Glutamatergic neuron (in vitro differentiated cells): ENCODE results near the gene CFAP97. TPM values are rescaled to one million over a fixed set of nuclear protein-coding genes. Genes with fewer than 3 reads are reported as not detected.

ENCODE experiments used
- DNase-seq: peaks from one replicate; pipeline ENCODE4 v3.0.0; 2022
- H3K27ac Mint-ChIP-seq: one replicate; pipeline ENCODE4 v1.8.0; 2020; ENCODE audit warnings: mild to moderate bottlenecking, mixed read lengths, inconsistent platforms; ENCODE audit not compliant: unreplicated experiment
- H3K27me3 Mint-ChIP-seq: one replicate; pipeline ENCODE4 v1.8.0; 2020; ENCODE audit warnings: mild to moderate bottlenecking, moderate library complexity, mixed read lengths, inconsistent platforms; ENCODE audit not compliant: unreplicated experiment
- H3K36me3 Mint-ChIP-seq: one replicate; pipeline ENCODE4 v1.8.0; 2020; ENCODE audit warnings: mild to moderate bottlenecking, mixed read lengths, inconsistent platforms; ENCODE audit not compliant: unreplicated experiment
- H3K4me1 Mint-ChIP-seq: one replicate; pipeline ENCODE4 v1.8.0; 2020; ENCODE audit warnings: mild to moderate bottlenecking, low read depth, mixed read lengths, inconsistent platforms; ENCODE audit not compliant: unreplicated experiment
- H3K4me3 Mint-ChIP-seq: one replicate; pipeline ENCODE4 v1.8.0; 2020; ENCODE audit warnings: mild to moderate bottlenecking, mixed read lengths, inconsistent platforms; ENCODE audit not compliant: unreplicated experiment
- H3K9me3 Mint-ChIP-seq: one replicate; pipeline ENCODE4 v1.8.0; 2020; ENCODE audit warnings: mild to moderate bottlenecking, moderate library complexity, mixed read lengths, inconsistent platforms; ENCODE audit not compliant: unreplicated experiment
- total RNA-seq: library from RNA; stranded (reverse); fragmentation: NEBNext Ultra II Directional; extraction: Animal tissue kit (Norgen Biotek cat#: 25700); gene quantifications from one replicate; pipeline ENCODE4 v1.2.1, GENCODE V29; 2021; ENCODE audit not compliant: unreplicated experiment
- TF ChIP-seq, protein P1 (sequence below): fragments of 200-600 bp; sonication (generic); IDR thresholded peaks from one replicate; pipeline ENCODE4 v1.5.0; 2021; ENCODE audit not compliant: partially characterized antibody, unreplicated experiment

Gene CFAP97
- total RNA-seq, 1 donor from 2014 or later, result 28.4 TPM

GRCh38 chr4:185222598-185222997 lies 18.8 kb upstream of the CFAP97 start:
- Mint-ChIP-seq H3K27ac (no peak overlapping the region), H3K9me3 (peaks cover 2% of the 10 kb centered on the region), H3K4me1 (peaks cover 4% of the 10 kb centered on the region), H3K27me3 (no peaks in the 10 kb centered on the region), H3K4me3 (no peak overlapping the region), H3K36me3 (no peaks in the 10 kb centered on the region)
- TF ChIP-seq, protein P1, sequence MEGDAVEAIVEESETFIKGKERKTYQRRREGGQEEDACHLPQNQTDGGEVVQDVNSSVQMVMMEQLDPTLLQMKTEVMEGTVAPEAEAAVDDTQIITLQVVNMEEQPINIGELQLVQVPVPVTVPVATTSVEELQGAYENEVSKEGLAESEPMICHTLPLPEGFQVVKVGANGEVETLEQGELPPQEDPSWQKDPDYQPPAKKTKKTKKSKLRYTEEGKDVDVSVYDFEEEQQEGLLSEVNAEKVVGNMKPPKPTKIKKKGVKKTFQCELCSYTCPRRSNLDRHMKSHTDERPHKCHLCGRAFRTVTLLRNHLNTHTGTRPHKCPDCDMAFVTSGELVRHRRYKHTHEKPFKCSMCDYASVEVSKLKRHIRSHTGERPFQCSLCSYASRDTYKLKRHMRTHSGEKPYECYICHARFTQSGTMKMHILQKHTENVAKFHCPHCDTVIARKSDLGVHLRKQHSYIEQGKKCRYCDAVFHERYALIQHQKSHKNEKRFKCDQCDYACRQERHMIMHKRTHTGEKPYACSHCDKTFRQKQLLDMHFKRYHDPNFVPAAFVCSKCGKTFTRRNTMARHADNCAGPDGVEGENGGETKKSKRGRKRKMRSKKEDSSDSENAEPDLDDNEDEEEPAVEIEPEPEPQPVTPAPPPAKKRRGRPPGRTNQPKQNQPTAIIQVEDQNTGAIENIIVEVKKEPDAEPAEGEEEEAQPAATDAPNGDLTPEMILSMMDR, result no peak
- DNase-seq, result no peak

- H3K27me3 Mint-ChIP-seq, result no peaks in the 10 kb centered on the region
- peaks cover 2% of the 10 kb centered on the region for H3K9me3 Mint-ChIP-seq
- H3K4me1 Mint-ChIP-seq, result peaks cover 6% of the 10 kb centered on the region
- H3K27ac Mint-ChIP-seq, result no peak overlapping the region
- DNase-seq, result no peak
- no peak overlapping the region for H3K4me3 Mint-ChIP-seq
- TF ChIP-seq, protein P1, result no peak
- no peaks in the 10 kb centered on the region for H3K36me3 Mint-ChIP-seq
Observed at GRCh38 chr4:185221912-185222311, 18.1 kb upstream of the CFAP97 start.

DNA sequence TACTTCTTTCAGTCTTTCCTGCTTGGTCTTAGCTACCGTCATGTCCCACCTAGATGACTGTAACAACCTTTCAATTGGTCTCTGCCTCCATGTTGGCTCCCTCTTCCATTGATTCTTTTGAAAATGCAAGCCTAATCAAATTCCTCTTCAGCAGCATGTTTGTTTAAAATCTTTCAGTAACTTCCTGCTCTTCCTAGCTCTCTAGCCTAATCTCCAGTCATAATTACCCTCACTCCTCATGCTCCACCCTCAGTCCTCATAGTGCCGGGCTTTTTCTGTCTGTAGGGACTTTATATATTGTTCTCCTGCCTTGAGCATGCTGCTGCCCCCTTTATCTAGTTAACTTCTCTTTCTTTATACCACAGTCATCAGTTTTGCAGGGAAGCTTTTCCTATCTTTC lies 17.7 kb upstream of the CFAP97 start:
- TF ChIP-seq, protein P1, result no peak
- Mint-ChIP-seq H3K27ac (no peak overlapping the region), H3K4me1 (peaks cover 9% of the 10 kb centered on the region), H3K4me3 (peak overlapping the region; percentile 1), H3K9me3 (peaks cover 2% of the 10 kb centered on the region), H3K27me3 (no peaks in the 10 kb centered on the region), H3K36me3 (no peaks in the 10 kb centered on the region)
- no peak for DNase-seq

DNA sequence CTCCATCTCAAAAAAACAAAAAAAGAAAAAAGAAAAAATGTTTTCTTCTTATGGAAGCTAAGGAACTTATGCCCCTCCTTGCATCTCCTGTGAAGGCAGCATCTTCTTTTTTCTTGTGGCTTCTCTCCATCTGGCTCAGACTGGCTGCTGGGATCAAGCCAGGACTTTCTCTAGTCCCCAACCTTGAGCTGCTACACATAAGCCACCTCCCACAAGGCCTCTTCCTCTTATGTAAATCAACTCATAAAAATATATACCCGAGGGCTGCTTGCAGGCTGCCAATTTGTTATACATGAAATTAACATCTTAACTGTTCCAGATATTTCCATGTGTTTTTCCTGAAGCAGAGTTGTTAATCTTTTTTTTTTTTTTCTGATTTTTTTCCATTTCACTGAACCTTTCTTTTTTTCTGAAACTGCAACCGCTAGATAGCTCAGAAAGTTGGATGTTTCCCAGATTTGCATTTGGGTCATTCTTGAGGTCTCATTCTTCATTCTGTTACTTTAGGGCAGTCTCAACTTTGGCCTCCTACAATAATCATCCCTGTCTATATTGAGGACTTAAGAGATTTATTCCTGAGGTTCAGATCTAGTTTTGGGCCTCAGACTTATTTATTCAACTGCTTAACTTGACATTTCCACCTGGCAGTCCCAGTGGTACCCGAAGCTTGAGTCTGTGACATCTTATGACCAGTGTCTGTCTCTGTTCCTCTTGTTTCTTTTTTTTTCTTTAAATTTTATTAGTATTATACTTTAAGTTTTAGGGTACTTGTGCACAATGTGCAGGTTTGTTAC lies 15.9 kb upstream of the CFAP97 start:
- TF ChIP-seq, protein P1, result no peak
- H3K4me1 Mint-ChIP-seq, result peaks cover 4% of the 10 kb centered on the region

GRCh38 chr4:185218312-185218711 lies 14.5 kb upstream of the CFAP97 start:
- Mint-ChIP-seq H3K9me3 (peaks cover 3% of the 10 kb centered on the region), H3K27me3 (no peaks in the 10 kb centered on the region), H3K27ac (no peak overlapping the region), H3K4me3 (no peak overlapping the region), H3K36me3 (no peaks in the 10 kb centered on the region), H3K4me1 (peaks cover 7% of the 10 kb centered on the region)
- TF ChIP-seq, protein P1, result no peak
- no peak for DNase-seq

More for the DNA sequence above, 15.9 kb upstream of the CFAP97 start:
- no peak overlapping the region for H3K27ac Mint-ChIP-seq
- no peaks in the 10 kb centered on the region for H3K27me3 Mint-ChIP-seq
- no peaks in the 10 kb centered on the region for H3K36me3 Mint-ChIP-seq
- H3K9me3 Mint-ChIP-seq, result peaks cover 2% of the 10 kb centered on the region
- H3K4me3 Mint-ChIP-seq, result no peak overlapping the region
- no peak for DNase-seq
